B cell (primary cell): ENCODE results near the gene DNAAF5.
"Not testable (repeated sequence)": the region's sequence is repeated elsewhere in the genome, so short reads cannot be mapped to it uniquely, and the experiment has no call there.

Experiments used
- EZH2 ChIP-seq: IDR thresholded peaks from 2 replicates; pipeline ENCODE4 v1.6.1; 2012; ENCODE audit warnings: borderline replicate concordance, low read depth, mild to moderate bottlenecking, moderate library complexity, low read length; ENCODE audit not compliant: insufficient read depth, poor library complexity, severe bottlenecking
- TF ChIP-seq, protein P1 (sequence below): fragments of 200-600 bp; IDR thresholded peaks from one replicate; pipeline ENCODE4 v1.8.0; 2022; ENCODE audit warnings: antibody characterized with exemption, mild to moderate bottlenecking

- TF ChIP-seq EZH2: not testable (repeated sequence)
- TF ChIP-seq, protein P1, sequence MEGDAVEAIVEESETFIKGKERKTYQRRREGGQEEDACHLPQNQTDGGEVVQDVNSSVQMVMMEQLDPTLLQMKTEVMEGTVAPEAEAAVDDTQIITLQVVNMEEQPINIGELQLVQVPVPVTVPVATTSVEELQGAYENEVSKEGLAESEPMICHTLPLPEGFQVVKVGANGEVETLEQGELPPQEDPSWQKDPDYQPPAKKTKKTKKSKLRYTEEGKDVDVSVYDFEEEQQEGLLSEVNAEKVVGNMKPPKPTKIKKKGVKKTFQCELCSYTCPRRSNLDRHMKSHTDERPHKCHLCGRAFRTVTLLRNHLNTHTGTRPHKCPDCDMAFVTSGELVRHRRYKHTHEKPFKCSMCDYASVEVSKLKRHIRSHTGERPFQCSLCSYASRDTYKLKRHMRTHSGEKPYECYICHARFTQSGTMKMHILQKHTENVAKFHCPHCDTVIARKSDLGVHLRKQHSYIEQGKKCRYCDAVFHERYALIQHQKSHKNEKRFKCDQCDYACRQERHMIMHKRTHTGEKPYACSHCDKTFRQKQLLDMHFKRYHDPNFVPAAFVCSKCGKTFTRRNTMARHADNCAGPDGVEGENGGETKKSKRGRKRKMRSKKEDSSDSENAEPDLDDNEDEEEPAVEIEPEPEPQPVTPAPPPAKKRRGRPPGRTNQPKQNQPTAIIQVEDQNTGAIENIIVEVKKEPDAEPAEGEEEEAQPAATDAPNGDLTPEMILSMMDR: not testable (repeated sequence)
These were observed 74.9 kb downstream of the DNAAF5 start for GRCh38 chr7:801351-801750.
